Measurements from ENCODE around the gene OTUD1.

Gene OTUD1

DNA sequence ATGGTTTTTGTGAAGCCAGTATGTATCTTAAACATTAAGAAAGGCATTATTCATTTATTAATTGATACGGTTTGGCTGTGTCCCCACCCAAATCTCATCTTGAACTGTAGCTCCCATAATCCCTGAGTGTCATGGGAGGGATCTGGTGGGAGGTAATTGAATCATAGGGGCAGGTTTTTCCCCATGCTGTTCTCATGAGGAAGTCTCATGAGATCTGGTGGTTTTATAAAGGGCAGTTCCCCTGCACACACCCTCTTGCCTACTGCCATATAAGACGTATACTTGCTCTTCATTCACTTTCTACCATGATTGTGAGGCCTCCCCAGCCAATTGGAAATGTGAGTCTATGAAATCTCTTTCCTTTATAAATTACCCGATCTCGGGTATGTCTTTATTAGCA, 28.1 kb downstream of the OTUD1 start:
- no peak for DNase-seq (ENCODE audit: low read depth in 2 of 2, low spot score in 1 of 2)

DNA sequence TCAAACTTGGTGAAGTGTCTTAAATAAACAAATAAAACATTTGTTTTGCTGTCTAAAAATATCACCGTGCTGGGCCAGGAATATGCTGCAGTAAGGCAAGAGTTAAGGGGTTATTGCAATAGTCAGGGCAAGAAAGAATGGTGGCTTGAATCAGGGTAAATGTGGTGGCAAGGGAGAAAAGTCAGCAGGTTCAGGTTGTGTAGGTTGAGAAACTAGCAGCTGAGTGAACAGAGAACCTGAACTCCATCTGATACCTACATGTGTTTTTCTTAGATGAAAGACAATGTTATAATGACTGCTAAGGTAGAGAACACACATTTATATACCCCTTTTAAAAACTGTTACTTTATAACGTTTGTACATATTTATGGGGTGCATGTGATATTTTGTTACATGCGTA, 28.7 kb downstream of the OTUD1 start:
- DNase-seq (ENCODE audit: low read depth in 2 of 2, low spot score in 1 of 2) = no peak

DNA sequence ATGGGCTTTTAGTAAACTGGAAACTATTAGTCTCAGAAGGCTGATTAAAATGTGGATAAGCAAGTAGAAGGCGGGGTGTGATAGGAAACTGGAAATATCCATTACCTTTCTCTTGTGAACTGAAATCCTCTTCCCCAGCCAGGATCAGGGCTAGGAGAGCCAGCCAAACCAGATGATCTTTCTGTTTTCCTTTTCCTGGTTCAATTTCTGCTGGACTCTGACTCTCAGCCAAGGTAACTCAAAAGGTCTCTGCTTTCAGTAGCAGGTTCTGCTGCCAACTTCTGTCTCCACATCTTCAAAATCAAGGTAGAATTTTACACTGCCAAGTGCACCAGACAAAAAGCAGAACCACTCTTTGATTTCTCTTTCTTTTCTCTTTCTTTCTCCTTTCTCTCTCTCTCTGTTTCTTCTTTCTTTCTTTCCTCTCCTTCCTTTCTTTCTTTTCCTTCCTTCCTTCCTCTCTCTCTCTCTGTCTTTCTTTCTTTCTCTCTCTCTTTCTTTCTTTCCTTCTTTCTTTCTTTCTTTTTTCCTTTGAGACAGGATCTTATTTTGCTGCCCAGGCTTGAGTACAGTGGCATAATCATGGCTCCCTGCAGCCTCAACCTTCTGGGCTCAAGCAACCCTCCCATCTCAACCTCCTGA, 30.8 kb downstream of the OTUD1 start:
- no peak for DNase-seq (ENCODE audit: low read depth in 2 of 2, low spot score in 1 of 2)

DNA sequence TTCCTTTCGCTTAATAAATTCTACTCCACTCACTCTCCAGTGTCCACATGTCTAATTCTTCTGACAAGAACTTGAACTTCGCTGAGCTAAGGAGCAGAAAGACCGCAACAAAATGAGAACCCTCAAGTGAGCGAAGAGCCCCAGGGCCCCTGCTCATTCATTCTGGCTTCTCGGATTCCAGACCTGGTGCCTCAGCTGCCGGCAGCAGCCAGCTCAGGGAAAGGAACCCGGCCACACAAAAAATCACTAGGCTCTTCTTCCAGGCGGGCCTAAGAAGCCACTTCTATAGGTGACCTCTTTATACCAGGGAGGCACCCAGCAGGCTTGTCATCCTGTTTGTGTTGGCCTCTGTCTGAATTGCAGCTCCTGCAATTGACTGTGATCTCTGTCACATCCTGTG, 33.3 kb downstream of the OTUD1 start:
- DNase-seq (ENCODE audit: low read depth in 2 of 2, low spot score in 1 of 2) = no peak

DNA sequence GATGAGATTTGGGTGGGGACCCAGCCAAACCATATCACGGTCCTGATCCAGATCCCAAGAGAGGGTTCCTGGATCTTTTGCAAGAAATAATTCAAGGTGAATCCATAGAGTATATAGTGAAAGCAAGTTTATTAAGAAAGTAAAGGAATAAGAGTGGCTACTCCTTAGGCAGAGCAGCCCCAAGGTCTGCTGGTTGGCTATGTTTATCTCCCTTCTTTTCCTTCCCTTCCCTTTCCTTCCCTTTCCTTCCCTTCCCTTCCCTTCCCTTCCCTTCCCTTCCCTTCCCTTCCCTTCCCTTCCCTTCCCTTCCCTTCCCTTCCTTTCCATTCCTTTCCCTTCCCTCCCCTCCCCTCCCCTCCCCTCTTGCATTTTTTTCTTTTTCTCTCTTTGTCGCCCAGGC, 35.2 kb downstream of the OTUD1 start:
- DNase-seq (ENCODE audit: low read depth in 2 of 2, low spot score in 1 of 2) = no peak

DNA sequence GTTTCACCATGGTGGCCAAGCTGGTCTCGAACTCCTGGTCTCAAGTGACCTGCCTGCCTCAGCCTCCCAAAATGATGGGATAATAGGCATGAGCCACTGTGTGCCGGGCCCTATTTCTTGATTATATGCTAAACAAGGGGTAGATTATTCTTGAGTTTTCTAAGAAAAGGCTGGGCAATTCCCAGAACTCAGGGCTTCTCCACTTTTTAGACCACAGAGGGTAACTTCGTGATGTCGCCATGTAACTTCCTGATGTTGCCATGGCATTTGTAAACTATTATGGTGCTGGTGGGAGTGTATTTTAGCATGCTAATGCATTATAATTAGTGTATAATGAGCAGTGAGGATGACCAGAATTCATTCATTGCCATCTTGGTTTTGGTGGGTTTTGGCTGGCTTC, 35.8 kb downstream of the OTUD1 start:
- no peak for DNase-seq (ENCODE audit: low read depth in 2 of 2, low spot score in 1 of 2)

DNA sequence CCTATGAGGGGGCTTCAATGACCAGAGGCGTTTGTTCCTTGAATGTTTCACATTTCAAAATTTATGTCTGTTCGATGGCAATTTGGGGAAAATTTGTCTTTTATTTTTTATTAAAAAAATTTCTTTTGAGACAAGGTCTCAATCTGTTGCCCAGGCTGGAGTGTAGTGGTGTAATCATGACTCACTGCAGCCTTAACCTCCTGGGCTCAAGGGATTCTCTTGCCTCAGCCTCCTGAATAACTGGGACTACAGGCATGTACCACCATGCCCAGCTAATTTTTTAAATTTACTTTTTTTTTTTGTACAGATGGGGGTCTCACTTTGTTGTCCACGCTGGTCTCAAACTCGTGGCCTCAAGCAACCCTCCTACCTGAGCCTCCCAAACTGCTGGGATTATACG, 39.7 kb downstream of the OTUD1 start:
- DNase-seq (ENCODE audit: low read depth in 2 of 2, low spot score in 1 of 2) = no peak

DNA sequence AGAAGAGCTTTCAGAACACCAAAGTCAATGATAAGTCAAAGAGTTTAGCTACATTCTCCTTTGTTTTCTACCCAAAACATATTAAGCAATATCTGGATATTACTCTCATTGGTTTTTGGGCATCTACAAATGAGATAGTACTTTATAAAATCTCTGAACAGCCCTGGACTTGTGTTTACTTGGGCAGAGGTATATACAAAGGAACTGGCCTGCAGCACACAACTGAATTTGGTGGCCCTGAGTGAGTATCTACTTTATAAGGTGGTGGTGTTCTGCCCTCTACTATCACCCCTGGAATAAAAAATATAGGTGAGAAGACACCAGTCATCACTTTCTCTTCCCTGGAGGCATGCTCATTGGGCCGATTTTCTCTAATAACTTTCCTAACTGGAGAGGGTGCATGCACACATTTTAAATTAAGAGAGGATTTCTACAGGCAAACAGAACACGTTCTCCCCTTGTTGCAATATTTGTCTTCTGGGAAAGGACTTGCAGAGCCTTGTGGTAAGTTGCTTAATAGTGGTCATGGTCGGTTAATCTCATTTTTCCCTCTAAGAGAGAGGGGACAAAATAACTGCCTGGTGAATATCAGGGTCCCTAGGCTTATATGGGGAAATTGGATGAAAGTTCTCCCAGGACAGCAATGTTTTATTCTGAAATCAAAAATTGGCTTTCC, 41.1 kb downstream of the OTUD1 start:
- no peak for DNase-seq (ENCODE audit: low read depth in 2 of 2, low spot score in 1 of 2)

DNA sequence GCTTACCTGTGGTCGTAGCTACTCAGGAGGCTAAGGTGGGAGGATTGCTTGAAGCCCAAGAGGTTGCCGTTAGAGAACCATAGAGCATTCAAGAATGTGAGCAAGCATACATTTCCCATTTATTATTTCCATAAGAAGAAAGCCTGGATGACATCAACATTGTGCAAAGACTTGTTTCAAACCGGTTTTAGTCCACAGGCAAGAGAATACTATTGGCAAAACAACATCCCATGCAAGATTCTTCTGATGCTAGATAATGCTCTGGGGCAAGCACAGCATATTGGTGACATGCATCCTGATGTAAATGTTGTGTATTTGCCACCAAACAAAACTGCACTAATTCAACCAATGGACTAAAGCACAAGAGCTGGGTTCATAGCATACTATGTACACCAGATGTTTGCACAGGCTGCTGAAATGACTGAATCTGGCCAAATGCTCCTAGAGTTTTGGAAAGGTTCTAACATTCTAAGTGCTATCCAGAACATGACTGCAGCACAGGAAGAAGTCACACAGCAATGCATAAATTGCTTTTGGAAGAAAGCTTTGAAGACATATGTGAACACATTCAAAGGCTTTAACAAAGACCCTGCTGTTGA, 42.6 kb downstream of the OTUD1 start:
- DNase-seq (ENCODE audit: low read depth in 2 of 2, low spot score in 1 of 2) = no peak

DNA sequence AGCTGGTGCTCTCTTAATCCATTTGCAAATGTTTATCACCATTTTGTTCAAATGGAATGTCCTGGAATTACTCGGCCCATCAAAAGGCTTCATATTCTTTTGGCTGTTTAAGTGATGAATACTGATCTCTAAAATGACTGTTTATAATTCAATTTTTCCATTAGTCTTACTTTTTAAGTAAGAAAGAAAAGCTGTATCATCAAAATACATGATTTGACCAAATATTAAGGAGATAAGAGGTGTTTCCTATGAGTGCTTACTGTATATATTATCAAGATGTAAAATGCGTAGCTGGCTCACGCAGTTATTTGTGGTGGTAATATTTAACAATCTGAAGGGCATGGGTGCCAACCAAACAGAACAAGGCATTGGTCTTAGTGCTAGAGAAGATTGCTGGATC, 51.2 kb downstream of the OTUD1 start:
- DNase-seq (ENCODE audit: low read depth in 2 of 2, low spot score in 1 of 2) = no peak

All from stimulated activated CD8-positive, alpha-beta memory T cell treated with anti-CD3 and anti-CD28 coated beads, Interleukin-4, amount 100 ng/mL, for 1 hour (primary cell).